BLaER1 treated with 17β-estradiol and CSF1 and Interleukin-3, amounts not matched to agents 10 nM and 100 nM (cell line): ENCODE measurements around the gene MAU2.
"Not testable (repeated sequence)": the region's sequence is repeated elsewhere in the genome, so short reads cannot be mapped to it uniquely, and the experiment has no call there.

ENCODE experiments used
- H3K27ac ChIP-seq, 11 experiments: shearing (Covaris generic); formaldehyde crosslinking; 2 replicates each; pipeline ENCODE4 v1.8.1; 2022
- H3K27me3 ChIP-seq, 11 experiments: shearing (Covaris generic); formaldehyde crosslinking; 2 replicates each; pipeline ENCODE4 v1.8.1; 2022
- H3K36me3 ChIP-seq, 11 experiments: shearing (Covaris generic); formaldehyde crosslinking; 2 replicates each; pipeline ENCODE4 v1.8.1; 2022
- H3K4me1 ChIP-seq, 10 experiments: shearing (Covaris generic); formaldehyde crosslinking; 2 replicates each; pipeline ENCODE4 v1.8.1; 2022
- H3K4me2 ChIP-seq, 11 experiments: shearing (Covaris generic); formaldehyde crosslinking; 2 replicates each; pipeline ENCODE4 v1.8.1; 2022
- H3K4me3 ChIP-seq, 10 experiments: shearing (Covaris generic); formaldehyde crosslinking; 2 replicates each; pipeline ENCODE4 v1.8.1; 2022
- H3K9ac ChIP-seq, 11 experiments: shearing (Covaris generic); formaldehyde crosslinking; 2 replicates each; pipeline ENCODE4 v1.8.1; 2022
- H3K9me3 ChIP-seq, 11 experiments: shearing (Covaris generic); formaldehyde crosslinking; replicated peaks in 1 of 11; 2 replicates each; pipeline ENCODE4 v1.8.1; 2022
- H4K20me1 ChIP-seq, 11 experiments: shearing (Covaris generic); formaldehyde crosslinking; 2 replicates each; pipeline ENCODE4 v1.8.1; 2022
- Cebpa-rat ChIP-seq, 11 experiments: shearing (Covaris generic); IDR thresholded peaks; 2 replicates each; pipeline ENCODE4 v1.8.1; 2022

The MAU2 gene

DNA sequence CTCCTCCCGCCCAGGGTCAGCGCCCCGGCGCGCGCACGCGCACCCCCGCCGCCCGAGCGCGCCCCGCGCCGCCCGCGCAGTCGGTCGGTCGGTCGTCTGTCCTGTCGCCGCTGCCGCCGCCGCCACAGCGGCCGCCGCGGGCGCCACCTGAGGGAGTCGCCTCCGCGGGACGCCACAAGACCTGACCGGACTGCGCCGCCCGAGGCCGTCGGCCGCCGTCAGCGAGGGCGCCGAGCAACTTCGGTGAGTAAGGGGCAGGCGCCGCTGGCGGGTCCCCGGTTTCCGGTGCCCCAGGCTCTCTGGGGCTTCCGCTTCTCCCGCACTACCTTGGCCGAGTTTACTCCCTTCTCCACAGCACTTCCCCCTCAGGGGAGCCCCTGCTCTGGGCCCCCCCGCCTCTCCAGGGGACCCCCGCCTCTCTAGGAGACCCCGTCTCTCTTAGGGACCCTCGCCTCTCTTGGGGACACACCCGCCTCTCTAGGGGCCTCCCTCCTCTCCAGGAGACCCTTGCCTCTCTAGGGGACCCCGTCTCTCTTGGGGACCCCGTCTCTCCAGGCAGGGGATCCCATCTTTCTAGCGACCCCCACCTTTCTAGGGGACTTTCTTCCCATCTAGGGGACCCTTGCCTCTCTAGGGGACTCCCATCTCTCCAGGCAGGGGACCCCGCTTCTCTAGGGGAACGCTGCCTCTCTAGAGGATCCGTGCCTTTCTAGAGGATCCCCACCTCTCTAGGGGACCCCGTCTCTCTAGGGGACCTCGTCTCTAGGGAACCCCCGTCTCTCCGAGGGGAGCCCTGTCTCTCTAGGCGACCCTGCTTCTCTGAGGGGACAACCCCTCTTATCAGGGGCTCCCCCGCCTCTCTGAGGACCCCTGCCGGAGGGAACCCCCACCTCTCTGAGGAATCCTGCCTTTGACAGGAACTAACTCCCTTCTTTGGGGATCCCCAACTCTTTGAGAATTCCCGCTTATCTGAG lies 65.6 kb downstream of the MAU2 start:
- H3K27ac ChIP-seq = peak overlapping the region; percentile 92 to 98 (median 97)
- no peaks in the 10 kb centered on the region for H3K9me3 ChIP-seq
- H3K4me2 ChIP-seq = peak overlapping the region; percentile 97 to 100 (median 99)
- peak overlapping the region; percentile 93 to 99 (median 98) for H3K9ac ChIP-seq
- peaks cover 56 to 78% (median 66%) of the 10 kb centered on the region in 10 experiments for H3K4me1 ChIP-seq
- H3K4me3 ChIP-seq = peak overlapping the region; percentile 87 to 100 (median 98)
- H3K27me3 ChIP-seq = no peaks in the 10 kb centered on the region
- peaks cover 0 to 45% (median 7%) of the 10 kb centered on the region in 11 experiments; a peak in 9 of 22 replicates for H4K20me1 ChIP-seq
- no peak for TF ChIP-seq Cebpa-rat (IDR thresholded peaks at IDR 0.05)
- peaks cover 0 to 27% (median 9%) of the 10 kb centered on the region in 11 experiments; a peak in 11 of 22 replicates for H3K36me3 ChIP-seq

DNA sequence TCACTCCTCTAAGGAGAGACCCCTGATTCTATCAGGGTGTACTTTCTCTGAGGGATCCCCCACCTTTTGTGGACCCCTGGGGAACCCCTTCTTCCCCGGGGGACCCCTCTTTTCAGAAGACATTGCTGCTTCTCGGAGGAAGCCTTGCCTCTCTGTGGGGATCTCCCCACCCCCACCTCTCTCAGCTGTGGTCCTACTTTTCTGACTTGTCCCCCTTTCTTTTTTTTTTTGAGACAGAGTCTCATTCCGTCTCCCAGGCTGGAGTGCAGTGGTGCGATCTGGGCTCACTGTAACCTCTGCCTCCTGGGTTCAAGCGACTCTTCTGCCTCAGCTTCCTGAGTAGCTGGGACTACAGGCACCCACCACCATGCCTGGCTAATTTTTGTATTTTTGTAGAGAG lies 66.5 kb downstream of the MAU2 start:
- peaks cover 0 to 50% (median 7%) of the 10 kb centered on the region in 11 experiments; a peak in 9 of 22 replicates for H4K20me1 ChIP-seq
- H3K4me3 ChIP-seq = peak overlapping the region; percentile 87 to 100 (median 98)
- peak overlapping the region; percentile 97 to 100 (median 99) for H3K4me2 ChIP-seq
- H3K9me3 ChIP-seq = no peaks in the 10 kb centered on the region
- TF ChIP-seq Cebpa-rat (IDR thresholded peaks at IDR 0.05) = no peak
- H3K27ac ChIP-seq = peak overlapping the region; percentile 92 to 98 (median 97)
- peaks cover 66 to 78% (median 68%) of the 10 kb centered on the region in 10 experiments for H3K4me1 ChIP-seq
- peak overlapping the region; percentile 93 to 99 (median 98) for H3K9ac ChIP-seq
- no peaks in the 10 kb centered on the region for H3K27me3 ChIP-seq
- H3K36me3 ChIP-seq = peaks cover 0 to 27% (median 9%) of the 10 kb centered on the region in 11 experiments; a peak in 11 of 22 replicates

GRCh38 chr19:19388568-19389555 lies 68.2 kb downstream of the MAU2 start:
- Histone ChIP-seq H3K9me3 (no peaks in the 10 kb centered on the region), H3K36me3 (peaks cover 0 to 27% (median 9%) of the 10 kb centered on the region in 11 experiments; a peak in 11 of 22 replicates), H3K4me3 (peak overlapping the region; percentile 46 to 100 (median 97); a peak in 18 of 20 replicates), H3K4me2 (peak overlapping the region; percentile 97 to 100 (median 99)), H3K27ac (peak overlapping the region; percentile 70 to 98 (median 96); a peak in 21 of 22 replicates), H3K9ac (peak overlapping the region; percentile 93 to 99 (median 98); a peak in 21 of 22 replicates), H3K27me3 (no peaks in the 10 kb centered on the region), H4K20me1 (peaks cover 0 to 56% (median 7%) of the 10 kb centered on the region in 11 experiments; a peak in 10 of 22 replicates), H3K4me1 (peaks cover 78 to 88% (median 83%) of the 10 kb centered on the region in 10 experiments)
- no peak for TF ChIP-seq Cebpa-rat (IDR thresholded peaks at IDR 0.05)

GRCh38 chr19:19389683-19390082 lies 69.1 kb downstream of the MAU2 start:
- H3K4me1 ChIP-seq = peaks cover 78 to 88% (median 83%) of the 10 kb centered on the region in 10 experiments
- not testable (repeated sequence) for H3K9me3 ChIP-seq, H3K27me3 ChIP-seq
- H3K4me2 ChIP-seq = peak overlapping the region; percentile 97 to 100 (median 99)
- H3K27ac ChIP-seq = peak overlapping the region; percentile 47 to 98 (median 96); a peak in 19 of 22 replicates
- peak overlapping the region in 7 of 10 experiments; percentile 19 to 100 (median 97); a peak in 9 of 20 replicates for H3K4me3 ChIP-seq
- peaks cover 0 to 27% (median 9%) of the 10 kb centered on the region in 11 experiments; a peak in 11 of 22 replicates for H3K36me3 ChIP-seq
- peak overlapping the region; percentile 93 to 99 (median 98); a peak in 19 of 22 replicates for H3K9ac ChIP-seq
- H4K20me1 ChIP-seq = peaks cover 0 to 62% (median 14%) of the 10 kb centered on the region in 11 experiments; a peak in 13 of 22 replicates

DNA sequence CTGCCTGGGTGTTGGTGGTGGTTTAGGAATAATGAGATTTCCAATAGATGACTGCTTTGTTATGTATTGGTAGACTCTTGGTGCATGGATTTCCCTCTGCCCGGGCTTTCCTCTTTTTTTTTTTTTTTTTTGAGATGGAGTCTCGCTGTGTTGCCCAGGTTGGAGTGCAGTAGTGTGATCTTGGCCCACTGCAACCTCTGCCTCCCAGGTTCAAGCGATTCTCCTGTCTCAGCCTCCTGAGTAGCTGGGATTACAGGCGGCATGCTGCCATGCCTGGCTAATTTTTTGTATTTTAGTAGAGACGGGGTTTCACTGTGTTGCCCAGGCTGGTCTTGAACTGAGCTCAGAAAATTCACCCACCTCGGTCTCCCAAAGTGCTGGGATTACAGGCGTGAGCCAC lies 73.7 kb downstream of the MAU2 start:
- Histone ChIP-seq H3K4me2 (peak overlapping the region; percentile 97 to 100 (median 99)), H3K9ac (peak overlapping the region; percentile 22 to 99 (median 58); a peak in 19 of 22 replicates), H3K4me1 (peaks cover 97 to 100% (median 100%) of the 10 kb centered on the region in 10 experiments), H3K4me3 (peak overlapping the region in 5 of 10 experiments; percentile 4 to 33 (median 21); a peak in 4 of 20 replicates), H3K36me3 (peaks cover 0 to 24% (median 9%) of the 10 kb centered on the region in 11 experiments; a peak in 9 of 22 replicates), H4K20me1 (peaks cover 0 to 81% (median 47%) of the 10 kb centered on the region in 11 experiments; a peak in 17 of 22 replicates), H3K27ac (peak overlapping the region; percentile 48 to 98 (median 94); a peak in 19 of 22 replicates)
- not testable (repeated sequence) for H3K27me3 ChIP-seq, H3K9me3 ChIP-seq

GRCh38 chr19:19399733-19400433 lies 79.3 kb downstream of the MAU2 start:
- Histone ChIP-seq H3K9ac (peak overlapping the region in 10 of 11 experiments; percentile 0 to 52 (median 18); a peak in 14 of 22 replicates), H3K9me3 (no peaks in the 10 kb centered on the region), H3K27ac (peak overlapping the region in 9 of 11 experiments; percentile 9 to 47 (median 23); a peak in 14 of 22 replicates), H3K36me3 (peaks cover 0 to 11% (median 0%) of the 10 kb centered on the region in 11 experiments; a peak in 5 of 22 replicates), H3K4me1 (peaks cover 91 to 100% (median 95%) of the 10 kb centered on the region in 10 experiments), H3K4me3 (no peak overlapping the region), H4K20me1 (peaks cover 0 to 100% (median 95%) of the 10 kb centered on the region in 11 experiments; a peak in 18 of 22 replicates), H3K4me2 (peak overlapping the region; percentile 56 to 99 (median 75)), H3K27me3 (no peaks in the 10 kb centered on the region)
- TF ChIP-seq Cebpa-rat (IDR thresholded peaks at IDR 0.05) = no peak

DNA sequence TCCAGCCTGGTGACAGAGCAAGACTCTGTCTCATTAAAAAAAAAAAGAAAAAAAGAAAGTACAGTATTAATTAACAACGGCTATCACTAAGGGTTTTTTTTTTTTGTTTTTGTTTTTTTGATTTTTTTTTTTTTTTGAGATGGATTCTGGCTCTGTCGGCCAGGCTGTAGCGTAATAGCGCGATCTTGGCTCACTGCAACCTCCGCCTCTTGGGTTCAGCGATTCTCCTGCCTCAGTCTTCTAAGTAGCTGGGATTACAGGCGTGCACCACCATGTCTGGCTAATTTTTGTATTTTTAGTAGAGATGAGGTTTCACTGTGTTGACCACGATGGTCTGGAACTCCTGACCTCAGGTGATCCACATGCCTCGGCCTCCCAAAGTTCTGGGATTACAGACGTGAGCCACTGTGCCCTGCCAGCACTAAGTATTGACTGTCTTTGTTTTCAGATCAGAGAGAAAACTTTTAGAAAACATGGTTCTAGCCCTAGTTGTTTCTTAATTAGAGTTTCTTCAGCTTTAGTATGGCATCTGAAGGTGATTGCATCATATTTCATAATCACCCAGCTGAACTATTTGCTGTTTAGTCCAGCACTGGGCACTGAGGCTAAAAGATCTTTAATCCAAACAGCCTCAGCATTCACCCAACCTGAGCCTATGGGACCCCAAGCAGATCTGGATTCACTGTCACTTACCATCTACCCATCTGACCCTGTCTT lies 82.2 kb downstream of the MAU2 start:
- Histone ChIP-seq H3K4me2 (peak overlapping the region; percentile 14 to 97 (median 76)), H3K9ac (peak overlapping the region in 8 of 11 experiments; percentile 4 to 51 (median 16); a peak in 12 of 22 replicates), H3K9me3 (no peaks in the 10 kb centered on the region), H3K27ac (peak overlapping the region in 9 of 11 experiments; percentile 9 to 54 (median 26); a peak in 12 of 22 replicates), H3K4me3 (no peak overlapping the region), H3K27me3 (no peaks in the 10 kb centered on the region), H4K20me1 (peaks cover 15 to 96% (median 85%) of the 10 kb centered on the region in 11 experiments), H3K4me1 (peaks cover 79 to 89% (median 81%) of the 10 kb centered on the region in 10 experiments), H3K36me3 (peaks cover 0 to 7% (median 0%) of the 10 kb centered on the region in 11 experiments; a peak in 4 of 22 replicates)
- TF ChIP-seq Cebpa-rat (IDR thresholded peaks at IDR 0.05) = peak in 9 of 11 experiments; percentile 31 to 90 (median 62); a peak in 13 of 22 replicates
